ENCODE results near the gene DDX51.
"Not testable (repeated sequence)": the region's sequence is repeated elsewhere in the genome, so short reads cannot be mapped to it uniquely, and the experiment has no call there.

DDX51 gene

DNA sequence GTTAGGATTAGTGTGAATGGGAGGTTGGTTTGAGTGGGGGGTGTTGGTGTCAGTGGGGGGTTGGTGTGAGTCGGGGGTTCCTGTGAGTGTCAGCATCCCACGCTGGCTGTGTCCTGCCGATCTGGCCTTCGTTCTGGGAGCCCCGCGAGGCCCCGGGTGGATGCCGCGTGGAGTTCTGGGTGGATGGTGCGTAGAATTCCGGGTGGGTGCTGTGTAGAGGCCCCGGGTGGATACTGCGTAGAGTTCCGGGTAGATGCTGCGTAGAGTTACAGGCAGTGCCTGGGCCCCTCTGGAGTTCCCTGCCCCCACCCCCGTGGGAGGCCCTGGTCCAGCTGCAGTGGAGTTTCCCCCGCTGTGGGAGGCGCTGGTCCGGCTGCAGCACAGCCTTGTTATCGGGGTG, 8.8 kb upstream of the DDX51 start:
- DNase-seq: no peak

DNA sequence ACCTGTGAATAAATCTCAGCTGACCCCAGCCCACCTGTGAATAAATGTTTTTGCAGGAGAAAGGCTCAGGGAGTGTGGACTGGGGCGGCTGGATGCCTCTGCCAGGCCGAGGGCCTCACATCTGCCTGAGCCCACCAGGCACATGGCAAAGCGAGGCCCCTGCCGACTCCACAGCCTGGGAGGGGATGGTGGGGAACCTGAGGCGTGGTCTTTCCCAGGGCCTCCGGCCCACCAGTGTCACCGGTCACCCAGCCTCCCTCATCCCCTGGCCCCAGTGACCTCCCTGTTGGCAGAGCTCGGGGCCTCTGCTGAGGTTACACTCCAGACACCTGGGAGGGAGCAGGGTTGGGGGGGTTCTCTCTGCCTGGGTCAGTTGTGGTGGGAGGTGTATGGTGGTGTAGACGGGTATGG, 8.3 kb upstream of the DDX51 start:
- no peak for DNase-seq

DNA sequence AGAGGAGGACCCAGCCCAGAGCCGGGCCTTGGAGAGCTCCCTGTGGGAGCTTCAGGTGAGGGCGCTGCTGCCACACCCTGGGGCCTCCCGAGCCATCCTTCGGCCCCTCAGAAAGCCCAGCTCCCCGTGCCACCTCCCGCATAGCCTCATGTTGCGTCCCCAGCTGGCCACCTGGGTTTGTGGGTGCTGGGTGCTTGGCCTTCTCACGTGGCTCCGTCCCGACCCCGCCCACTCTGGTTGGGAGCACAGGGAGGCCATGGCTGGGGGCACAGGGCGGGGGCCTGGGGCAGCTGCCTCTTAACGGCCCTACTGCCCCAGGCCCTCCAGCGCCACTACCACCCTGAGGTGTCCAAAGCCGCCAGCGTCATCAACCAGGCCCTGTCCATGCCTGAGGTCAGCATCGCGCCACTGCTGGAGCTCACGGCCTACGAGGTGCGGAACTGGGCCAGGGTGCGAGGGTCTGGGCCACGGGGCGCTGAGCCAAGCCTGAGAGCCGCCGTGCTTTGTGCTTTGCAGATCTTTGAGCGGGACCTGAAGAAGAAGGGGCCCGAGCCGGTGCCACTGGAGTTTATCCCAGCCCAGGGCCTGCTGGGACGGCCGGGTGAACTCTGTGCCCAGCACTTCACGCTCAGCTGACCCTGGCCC, 7.8 kb upstream of the DDX51 start:
- no peak for DNase-seq

DNA sequence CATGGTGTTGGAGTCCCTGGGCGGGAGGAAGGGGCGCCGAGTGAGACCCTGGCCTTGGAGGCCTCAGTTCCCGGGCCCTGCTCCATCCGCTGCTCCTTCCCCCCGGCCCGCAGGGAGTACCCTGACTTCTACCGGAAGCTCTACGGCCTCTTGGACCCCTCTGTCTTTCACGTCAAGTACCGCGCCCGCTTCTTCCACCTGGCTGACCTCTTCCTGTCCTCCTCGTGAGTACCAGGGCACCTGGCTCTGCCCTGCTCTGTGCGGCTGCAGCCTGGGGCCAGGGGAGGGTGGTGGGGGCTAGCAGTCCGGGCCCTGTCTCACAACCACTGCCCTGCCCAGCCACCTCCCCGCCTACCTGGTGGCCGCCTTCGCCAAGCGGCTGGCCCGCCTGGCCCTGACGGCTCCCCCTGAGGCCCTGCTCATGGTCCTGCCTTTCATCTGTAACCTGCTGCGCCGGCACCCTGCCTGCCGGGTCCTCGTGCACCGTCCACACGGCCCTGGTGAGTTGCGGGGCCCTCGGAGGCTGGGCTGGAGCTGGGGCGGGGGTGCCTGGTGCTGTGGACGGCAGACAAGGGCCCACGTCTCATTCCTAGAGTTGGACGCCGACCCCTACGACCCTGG, 7.1 kb upstream of the DDX51 start:
- DNase-seq: no peak

DNA sequence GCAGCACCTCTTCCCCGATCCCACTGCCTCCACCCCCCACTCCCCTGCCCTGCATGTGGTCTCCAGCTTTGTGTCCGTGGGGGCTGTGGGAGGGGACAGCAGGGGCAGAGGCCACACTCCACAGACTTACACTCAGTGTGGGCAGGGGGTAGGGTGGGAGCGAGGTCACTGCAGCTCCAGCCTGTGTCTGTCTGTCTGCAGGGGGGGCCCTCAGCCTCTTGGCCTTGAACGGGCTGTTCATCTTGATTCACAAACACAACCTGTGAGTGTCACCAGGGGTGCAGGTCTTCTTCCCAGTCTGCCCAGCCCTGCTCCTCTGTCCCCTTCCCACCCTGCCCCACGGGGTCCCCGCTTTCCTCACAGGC, 6.6 kb upstream of the DDX51 start:
- no peak for DNase-seq

DNA sequence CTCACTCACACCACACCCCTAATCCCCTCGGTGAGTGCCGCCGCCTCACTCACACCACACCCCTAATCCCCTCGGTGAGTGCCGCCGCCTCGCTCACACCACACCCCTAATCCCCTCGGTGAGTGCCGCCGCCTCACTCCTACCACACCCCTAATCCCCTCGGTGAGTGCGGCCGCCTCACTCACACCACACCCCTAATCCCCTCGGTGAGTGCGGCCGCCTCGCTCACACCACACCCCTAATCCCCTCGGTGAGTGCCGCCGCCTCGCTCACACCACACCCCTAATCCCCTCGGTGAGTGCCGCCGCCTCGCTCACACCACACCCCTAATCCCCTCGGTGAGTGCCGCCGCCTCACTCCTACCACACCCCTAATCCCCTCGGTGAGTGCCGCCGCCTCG, 5.4 kb upstream of the DDX51 start:
- DNase-seq: not testable (repeated sequence)

DNA sequence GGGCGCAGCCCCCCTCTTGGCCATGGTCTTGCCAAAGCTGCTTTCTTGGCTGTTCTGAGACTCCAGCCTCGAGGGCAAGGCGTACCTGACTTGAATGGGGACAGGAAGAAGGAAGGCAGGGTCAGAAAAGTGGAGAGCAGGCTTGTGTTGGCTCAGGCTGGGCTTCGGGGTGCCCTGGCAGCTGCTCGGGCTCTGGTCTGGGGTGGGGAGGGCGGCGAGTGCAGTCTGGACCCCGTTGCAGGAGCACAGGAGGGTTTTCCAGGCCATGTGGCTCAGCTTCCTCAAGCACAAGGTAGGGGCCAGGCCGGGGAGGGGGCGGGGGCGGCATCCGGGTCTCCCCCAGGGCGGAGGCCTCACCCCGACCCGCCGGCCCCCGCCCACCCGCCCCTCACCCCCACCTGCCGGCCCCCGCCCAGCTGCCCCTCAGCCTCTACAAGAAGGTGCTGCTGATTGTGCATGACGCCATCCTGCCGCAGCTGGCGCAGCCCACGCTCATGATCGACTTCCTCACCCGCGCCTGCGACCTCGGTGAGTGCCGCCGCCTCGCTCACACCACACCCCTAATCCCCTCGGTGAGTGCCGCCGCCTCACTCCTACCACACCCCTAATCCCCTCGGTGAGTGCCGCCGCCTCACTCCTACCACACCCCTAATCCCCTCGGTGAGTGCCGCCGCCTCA, 4.4 kb upstream of the DDX51 start:
- no peak for DNase-seq

DNA sequence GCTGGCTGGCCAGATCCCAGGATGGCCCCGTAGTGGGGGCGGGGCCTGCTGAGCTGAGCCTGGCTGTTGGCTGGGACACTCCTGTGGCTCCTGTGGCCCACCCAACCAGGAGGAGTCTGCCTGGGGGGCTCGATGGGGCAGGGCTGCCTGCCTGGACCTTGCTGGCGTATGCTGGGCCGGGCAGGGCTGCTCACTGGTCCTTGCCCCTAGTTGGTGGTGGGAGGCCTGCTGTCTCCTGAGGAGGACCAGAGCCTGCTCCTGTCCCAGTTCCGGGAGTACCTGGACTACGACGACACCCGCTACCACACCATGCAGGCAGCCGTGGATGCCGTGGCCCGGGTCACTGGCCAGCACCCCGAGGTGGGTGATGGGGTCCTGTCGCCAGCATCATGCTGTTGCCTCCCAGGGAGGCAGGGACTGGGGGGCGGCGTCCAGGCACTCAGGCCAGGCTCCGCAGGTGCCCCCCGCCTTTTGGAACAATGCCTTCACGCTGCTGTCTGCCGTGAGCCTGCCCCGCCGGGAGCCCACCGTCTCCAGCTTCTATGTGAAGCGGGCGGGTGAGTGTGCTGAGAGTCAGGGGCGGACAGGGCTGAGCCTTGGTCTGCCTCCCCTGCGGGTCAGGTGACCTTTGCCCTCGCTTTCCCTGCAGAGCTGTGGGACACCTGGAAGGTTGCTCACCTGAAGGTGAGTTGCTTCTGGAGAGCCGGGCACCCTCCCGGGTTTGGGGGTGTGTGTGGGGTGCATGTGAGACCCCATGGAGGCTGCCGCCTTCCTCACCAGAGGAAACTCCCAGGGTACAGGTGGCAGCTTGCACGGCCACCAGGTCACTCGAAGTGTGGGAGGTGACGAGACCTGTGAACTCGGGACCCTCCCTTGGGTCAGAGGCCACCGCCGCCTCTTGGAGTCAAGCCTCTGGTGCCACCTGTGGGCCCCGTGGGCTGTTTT, 3.6 kb upstream of the DDX51 start:
- no peak for DNase-seq

DNA sequence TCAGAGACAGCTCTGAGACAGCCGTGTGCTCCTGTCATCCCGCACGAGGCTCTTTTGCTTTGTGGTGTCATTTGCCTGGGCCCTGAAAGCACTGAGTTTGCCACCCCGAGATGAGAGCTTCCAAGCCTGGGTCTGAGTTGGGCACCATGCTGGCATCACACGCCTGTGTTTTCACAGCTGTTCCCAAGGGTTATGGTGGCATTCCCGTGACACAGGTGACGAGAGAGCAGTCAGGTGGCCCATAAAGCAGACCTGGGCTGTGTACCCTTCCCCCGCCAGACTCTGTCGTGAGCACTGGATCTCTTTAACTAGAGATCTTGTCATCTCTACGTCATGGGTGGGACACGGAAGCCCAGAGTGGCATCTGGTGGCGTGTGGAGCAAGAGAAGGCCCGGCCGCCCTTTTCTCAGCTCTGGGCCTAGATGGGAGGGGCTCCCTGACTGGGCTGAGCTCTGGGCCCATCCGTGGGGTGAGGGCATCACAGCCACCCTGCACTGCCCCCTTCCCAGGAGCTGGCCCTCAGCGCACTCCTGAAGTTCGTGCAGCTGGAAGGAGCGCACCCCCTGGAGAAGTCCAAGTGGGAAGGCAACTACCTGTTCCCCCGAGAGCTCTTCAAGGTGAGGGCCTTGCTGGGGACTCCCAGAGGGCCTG, 2.8 kb upstream of the DDX51 start:
- no peak for DNase-seq

DNA sequence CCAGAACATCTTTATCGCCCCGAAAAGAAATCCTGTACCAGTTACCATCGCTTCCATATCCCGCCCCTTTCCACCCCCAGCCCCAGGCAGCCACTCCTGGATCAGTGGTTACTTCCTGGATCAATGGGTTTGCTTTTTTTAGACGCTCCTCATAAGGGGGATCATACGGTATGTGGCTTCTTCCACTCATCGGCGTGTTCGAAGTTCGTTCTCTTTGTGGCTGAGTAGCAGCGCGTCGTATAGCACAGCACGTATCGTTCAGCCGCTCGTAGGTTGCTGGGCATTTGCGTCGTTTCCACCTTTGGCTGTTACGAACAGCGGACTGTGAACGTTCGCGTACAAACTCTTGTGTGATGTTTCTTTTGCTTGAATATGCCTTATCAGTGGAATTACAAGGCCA, 2.0 kb upstream of the DDX51 start:
- no peak for DNase-seq

DNA sequence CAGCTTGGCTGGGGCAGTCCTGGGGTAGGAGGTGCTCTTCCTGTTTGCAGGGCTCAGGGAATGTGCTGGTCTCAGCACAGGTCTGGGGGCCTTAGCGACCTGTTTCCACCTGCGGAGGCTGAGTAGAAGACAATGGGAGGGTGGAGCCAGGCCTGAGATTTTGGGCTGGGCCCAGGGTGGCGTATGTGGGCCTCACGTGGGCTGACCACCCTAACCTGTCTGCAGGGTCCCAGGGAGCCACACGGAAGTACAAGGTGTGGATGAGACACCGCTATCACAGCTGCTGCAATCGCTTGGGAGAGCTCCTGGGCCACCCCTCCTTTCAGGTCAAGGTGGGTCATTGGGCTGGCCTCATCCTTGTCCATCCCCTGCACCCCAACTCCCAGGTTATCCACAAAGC, 1.2 kb upstream of the DDX51 start:
- no peak for DNase-seq

DNA sequence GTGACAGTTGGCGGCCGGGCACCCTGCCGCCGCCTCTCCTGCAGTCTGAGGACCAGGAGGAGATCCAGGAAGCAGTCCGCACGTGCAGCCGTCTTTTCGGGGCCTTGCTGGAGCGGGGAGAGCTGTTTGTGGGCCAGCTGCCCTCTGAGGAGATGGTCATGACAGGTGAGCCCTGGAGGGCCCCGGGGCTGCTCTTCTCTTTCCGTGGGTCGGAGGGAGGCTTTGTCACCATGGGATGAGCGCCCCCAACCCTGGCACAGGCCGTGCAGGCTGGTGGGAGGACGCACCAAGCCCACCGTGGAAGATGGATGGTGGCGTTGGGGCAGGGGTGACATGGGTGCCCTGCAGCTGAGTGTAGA, 670 bp upstream of the DDX51 start:
- peak; percentile 46 for DNase-seq

DNA sequence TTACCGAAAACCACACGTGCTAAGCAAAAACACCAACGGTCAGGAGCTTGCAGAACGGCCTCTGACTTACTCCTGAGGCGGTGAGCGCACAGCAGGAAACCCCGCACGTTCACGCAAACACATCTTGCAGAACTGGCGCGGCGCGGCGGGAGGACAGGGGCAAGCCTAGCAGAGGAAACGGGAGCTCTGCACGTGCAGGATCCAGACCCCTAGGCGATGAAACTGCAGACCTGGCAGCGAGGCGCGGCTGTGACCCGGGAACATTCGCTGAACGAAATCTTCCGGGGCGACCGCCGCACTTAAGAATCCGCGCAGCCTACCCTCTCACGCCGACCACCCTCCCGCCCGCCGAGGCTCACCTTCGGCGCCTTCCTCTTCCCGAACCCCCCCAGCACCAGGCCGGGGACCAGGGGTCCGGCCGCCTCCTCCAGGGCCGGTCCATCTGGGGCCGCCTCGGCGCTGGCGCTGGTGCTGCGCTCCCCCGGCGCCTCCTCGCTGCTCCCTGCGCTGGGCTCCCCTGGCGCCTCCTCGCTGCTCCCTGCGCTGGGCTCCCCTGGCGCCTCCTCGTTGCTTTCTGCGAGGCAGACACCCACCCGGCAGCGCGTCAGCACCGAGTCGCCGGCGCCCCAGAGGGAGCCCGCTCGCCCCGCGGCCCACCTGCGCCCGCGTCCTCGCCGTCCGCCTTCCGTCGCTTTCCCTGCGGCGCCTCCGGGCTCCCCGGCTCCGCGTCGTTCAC, 615 bp downstream of the DDX51 start:
- peak; percentile 55 for DNase-seq

DNA sequence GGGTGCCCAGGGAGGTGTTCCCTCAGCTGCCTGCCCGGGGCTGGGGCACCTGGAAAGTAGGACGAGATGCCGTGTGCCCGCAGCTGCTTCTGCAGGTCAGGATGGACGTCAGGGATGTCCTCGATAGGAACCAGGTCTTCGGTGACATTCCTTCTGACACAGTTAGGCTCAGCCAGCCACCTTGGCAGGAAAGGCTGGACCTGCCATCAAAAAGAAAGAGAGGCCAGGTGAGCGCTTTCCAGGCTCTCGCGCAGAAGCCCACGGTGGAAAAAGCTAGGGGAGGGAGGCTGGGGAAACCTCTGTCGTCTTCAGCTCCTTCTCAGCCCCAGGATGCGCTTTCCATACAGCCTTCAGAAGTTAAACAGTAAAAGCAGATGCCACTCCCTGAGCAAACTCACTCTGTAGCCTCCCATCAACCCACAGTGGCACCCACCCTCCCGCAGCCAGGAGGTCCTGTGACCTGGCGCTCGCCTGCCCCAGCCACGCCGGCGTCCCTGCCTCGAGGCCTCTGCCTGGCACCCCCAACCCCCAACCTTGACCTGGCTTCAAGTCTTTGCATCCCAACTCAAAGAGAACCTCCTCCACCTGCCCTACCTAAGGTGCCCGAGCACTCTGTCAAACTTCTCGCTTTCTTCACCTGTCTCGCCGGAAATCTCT, 1.3 kb downstream of the DDX51 start:
- no peak for DNase-seq

DNA sequence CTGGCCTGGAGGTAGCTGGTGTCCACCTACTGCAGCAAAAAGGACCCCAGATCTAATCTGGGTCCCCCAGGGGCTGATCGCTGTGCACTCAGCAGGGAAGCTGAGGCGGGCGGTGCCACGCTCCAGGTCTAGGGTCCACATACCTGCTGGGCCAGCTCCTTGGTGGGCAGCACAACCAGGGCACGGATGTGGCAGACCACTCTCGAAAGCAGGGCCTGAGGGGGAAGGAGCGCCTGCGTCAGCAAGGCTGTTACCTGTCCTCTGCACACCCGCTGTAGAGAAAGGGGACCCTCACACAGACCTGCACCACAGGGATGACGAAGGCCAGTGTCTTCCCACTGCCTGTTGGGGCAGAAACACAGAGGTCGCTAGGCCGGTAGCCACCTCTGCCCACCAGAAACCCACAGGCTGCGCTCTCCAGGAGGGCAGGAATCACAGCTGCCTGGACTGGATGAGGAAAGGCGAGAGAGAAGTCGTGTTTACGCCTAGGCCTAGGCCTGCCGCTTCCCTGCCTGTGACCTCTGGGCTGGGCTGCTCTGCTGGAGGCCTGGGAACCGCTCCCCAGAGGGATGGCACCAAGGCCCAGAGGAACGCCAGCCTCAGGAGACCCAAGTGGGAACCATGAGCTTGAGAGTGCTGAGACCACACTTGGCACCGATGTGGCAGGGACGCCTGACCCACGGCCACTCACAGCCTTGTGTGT, 2.0 kb downstream of the DDX51 start:
- DNase-seq: no peak

DNA sequence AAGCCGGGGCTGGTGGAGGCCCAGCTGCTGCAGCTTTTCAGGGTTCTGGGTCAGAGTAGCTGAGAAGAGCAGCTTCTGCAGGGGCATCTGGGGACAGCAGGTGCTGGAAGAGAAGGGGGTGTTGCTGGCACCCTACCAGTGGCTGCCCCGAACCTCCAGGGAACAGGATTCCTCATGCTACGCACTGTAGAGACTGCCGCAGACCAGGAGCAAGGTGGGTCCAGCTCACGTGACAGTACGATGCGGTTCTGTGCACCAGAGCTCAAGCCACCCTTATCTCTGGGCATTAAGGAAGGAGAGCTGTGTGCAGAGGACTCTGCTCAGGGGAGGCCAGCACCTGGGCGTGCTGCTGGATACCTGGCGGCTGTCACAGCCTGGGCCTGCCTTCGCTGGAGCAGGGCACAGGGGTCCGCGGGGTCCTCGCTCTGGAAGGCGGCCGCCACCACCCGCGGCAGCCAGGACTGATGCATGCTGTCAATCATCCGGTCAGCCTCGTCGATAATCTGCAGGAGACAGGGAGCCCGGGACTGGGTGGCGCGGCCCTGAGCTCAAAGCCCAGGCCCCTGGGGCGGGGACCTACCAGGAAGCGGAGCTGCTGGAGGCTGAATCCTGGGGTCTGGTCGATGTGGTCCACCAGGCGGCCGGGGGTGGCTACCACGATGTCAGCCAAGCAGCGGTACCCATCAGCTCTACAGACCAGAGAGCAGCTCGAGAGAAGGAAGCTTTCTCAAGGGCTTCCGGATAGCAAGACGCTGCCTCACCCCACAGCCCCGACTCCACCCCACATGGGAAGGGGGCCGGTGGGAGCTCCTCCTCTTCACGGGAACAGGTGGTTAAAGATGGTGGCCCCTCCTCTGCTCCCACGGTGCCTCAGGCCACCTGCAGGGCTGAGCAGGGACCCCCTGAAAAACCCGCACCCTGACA, 2.9 kb downstream of the DDX51 start:
- DNase-seq: no peak

DNA sequence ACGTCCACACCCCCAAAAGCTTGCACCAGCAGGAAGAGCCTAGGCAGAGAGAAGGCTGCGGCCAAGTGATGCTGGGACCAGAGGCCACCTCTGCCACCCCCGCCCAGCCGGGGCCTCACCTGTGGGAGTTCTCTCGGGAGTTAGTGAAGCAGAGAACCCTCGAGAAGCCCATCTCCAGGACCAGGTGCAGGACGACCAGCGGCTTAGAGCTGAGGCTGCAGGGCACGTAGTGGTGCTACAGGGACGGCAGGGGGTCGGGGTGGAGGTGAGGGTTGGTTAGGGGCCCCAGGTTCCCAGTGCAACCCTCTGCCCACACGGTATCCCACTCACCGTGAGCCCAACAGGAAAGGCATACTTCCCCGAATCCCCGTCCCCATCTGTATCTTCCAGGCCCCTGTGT, 3.6 kb downstream of the DDX51 start:
- no peak for DNase-seq

DNA sequence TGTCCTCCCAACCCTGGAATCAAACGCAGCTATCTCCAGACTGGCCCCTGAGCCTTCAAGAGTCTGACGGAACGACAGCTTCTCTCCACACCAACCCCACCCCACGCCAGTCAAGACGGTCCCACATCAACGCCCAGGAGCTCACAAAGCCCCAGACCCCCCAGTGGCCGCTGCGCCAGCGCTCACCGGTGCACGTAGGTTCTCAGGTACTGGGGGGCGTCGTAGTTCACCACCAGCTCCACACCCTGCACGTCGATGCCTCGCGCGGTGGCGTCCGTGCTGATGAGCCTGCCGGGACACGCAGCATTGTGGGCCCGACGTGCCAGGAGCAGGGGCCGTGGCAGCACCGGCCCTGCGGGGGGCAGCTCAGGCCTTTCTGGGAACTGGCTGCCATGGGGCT, 4.2 kb downstream of the DDX51 start:
- no peak for DNase-seq

DNA sequence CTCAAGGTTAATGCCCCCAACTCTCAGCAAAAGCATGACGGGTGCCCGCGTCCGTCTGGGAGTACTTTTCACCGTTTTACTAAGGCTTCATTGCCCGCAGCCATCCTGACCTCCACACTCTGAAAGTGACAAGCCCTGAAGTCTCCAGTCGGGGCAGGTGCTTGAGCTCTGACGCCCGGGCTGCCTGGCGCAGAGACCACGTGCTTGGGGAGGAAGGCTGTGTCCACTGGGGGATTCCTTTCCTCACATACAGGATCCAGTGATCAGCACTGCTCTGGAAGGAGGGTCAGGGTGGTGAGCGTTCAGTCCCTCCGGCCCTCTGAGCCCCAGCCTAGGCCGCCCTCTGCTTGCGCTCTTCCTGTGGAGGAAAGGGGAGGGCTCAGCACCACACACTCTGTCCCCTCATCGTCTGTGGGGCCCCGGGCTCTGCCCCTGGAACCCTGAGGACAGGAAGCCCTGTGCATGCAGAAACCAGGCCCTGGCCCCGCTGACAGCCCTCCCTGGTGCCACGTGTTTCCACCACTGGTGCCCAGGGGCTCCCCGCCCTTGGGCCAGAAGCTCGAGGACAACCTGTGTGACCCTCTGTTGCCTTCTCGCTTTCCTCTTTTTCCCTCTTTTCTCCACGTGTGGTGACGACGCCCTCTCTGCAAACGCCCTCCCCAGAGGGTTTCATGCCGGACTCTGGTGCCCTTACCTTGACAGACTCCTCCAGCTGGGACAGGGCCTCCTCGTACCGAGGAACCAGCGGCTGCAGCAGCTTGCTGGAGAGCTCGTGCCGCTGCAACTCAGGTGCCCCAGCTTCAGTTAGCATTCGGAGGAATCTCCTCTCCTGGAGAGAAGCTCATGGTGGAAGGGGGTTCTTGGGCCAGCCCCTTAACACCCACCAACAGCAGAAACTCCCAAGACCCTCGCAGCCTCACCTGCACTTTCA, 4.9 kb downstream of the DDX51 start:
- no peak for DNase-seq
